ENCODE results near the gene AHCY.

- TF ChIP-seq CTCF (conservative IDR thresholded peaks at IDR 0.05; ENCODE audit: low read depth, low read length) (no peak), EZH2 (IDR thresholded peaks at IDR 0.05; ENCODE audit: low read length, unreplicated experiment) (no peak)
Measured at GRCh38 chr20:34299556-34300255, 3.4 kb downstream of the AHCY start.

All from PC-3 (cell line).